Endothelial cell of umbilical vein (primary cell): ENCODE results near the gene PHF12. TPM values are rescaled to one million over a fixed set of nuclear protein-coding genes. Genes with fewer than 3 reads are reported as not detected.

Source experiments
- BruUV-seq: library from RNA; stranded (reverse); fragments of 400-500 nt; replicated peaks from 2 replicates; lab custom pipeline; 2021; lab: Mats Ljungman, UMichigan
- CTCF ChIA-PET: fragments of 300-600, 350-600 bp; sonication (Branson Sonifier 250); formaldehyde crosslinking; loops from one replicate; lab custom pipeline; 2021; ENCODE audit warnings: antibody characterized with exemption, inconsistent platforms; lab: Charles Lee
- POLR2A ChIA-PET: fragments of 300-600, 350-600 bp; sonication (Branson Sonifier 250); formaldehyde crosslinking; loops from one replicate; lab custom pipeline; 2021; ENCODE audit warnings: antibody characterized with exemption, inconsistent platforms; lab: Charles Lee
- DNase-seq: peaks from one replicate; pipeline ENCODE4 v3.0.0-alpha.2; 2011; ENCODE audit warnings: low read depth, low spot score
- FAIRE-seq: peaks from 2 replicates; lab custom pipeline; 2011; peaks lifted over from hg19 to GRCh38; lab: Jason Lieb, UNC
- H2AFZ ChIP-seq: 2 replicates; pipeline ENCODE4 v1.6.0; 2012; ENCODE audit warnings: low read depth, low read length, control low read depth, inconsistent platforms
- H3K27ac ChIP-seq: 2 replicates; pipeline ENCODE4 v1.5.1; 2011; ENCODE audit warnings: low read depth, mild to moderate bottlenecking, control low read depth, low read length, moderate library complexity; ENCODE audit not compliant: insufficient read depth
- H3K27me3 ChIP-seq, 2 experiments: 2 replicates each; pipeline versions ENCODE4 v1.6.0 to v1.6.1; 2011; ENCODE audit warnings: low read length in 2 of 2, mixed read lengths in 1 of 2; ENCODE audit not compliant: control insufficient read depth in 2 of 2, insufficient read depth in 2 of 2
- H3K36me3 ChIP-seq, 2 experiments: 2 replicates in 1 of 2; 3 replicates in 1 of 2; pipeline ENCODE4 v1.5.1; 2011; ENCODE audit warnings: low read length in 2 of 2, mild to moderate bottlenecking in 1 of 2, moderate library complexity in 1 of 2; ENCODE audit not compliant: control insufficient read depth in 2 of 2, insufficient read depth in 2 of 2; ENCODE audit errors: extremely low read depth in 1 of 2
- H3K4me1 ChIP-seq: 3 replicates; pipeline ENCODE4 v1.5.1; 2011; ENCODE audit warnings: mild to moderate bottlenecking, low read length; ENCODE audit not compliant: control insufficient read depth, insufficient read depth; ENCODE audit errors: extremely low read depth
- H3K4me2 ChIP-seq: 2 replicates; pipeline ENCODE4 v1.6.1; 2011; ENCODE audit warnings: low read length, control low read depth, mixed read lengths; ENCODE audit not compliant: insufficient read depth
- H3K4me3 ChIP-seq, 3 experiments: fragments of 200-600 bp in 1 of 3; sonication (generic), shearing (Covaris generic) in 1 of 3; replicated peaks in 1 of 3; 2 replicates each; pipeline ENCODE4 v1.5.1; 2011 to 2016; ENCODE audit warnings: control low read depth in 3 of 3, low read length in 3 of 3, mild to moderate bottlenecking in 2 of 3, inconsistent platforms in 1 of 3, low read depth in 1 of 3, moderate library complexity in 1 of 3; ENCODE audit not compliant: insufficient read depth in 1 of 3
- H3K79me2 ChIP-seq: 2 replicates; pipeline ENCODE4 v1.6.0; 2012; ENCODE audit warnings: low read length, inconsistent platforms; ENCODE audit not compliant: control insufficient read depth, insufficient read depth
- H3K9ac ChIP-seq: replicated peaks from 2 replicates; pipeline ENCODE3; 2011; ENCODE audit warnings: low read length, control low read depth; ENCODE audit not compliant: insufficient read depth; ENCODE audit errors: extremely low read depth
- H3K9me1 ChIP-seq: replicated peaks from 3 replicates; pipeline ENCODE4 v1.6.0; 2011; ENCODE audit warnings: mild to moderate bottlenecking, low read length; ENCODE audit not compliant: control insufficient read depth, insufficient read depth; ENCODE audit errors: extremely low read depth
- H3K9me3 ChIP-seq: replicated peaks from 2 replicates; pipeline ENCODE4 v1.5.1; 2012; ENCODE audit warnings: low read length, inconsistent platforms; ENCODE audit not compliant: control insufficient read depth, insufficient read depth
- H4K20me1 ChIP-seq: replicated peaks from 2 replicates; pipeline ENCODE3; 2011; ENCODE audit warnings: mild to moderate bottlenecking, low read length; ENCODE audit not compliant: control insufficient read depth, insufficient read depth; ENCODE audit errors: extremely low read depth
- CTCF ChIP-seq, 2 donors: IDR thresholded peaks; 1 replicate in 1 of 2; 2 replicates in 1 of 2; pipeline ENCODE4 v1.5.1; 2011; ENCODE audit warnings: low read length in 2 of 2, mild to moderate bottlenecking in 2 of 2, moderate library complexity in 2 of 2, control low read depth in 1 of 2, inconsistent platforms in 1 of 2, low read depth in 1 of 2; ENCODE audit not compliant: insufficient read depth in 1 of 2; ENCODE audit errors: extremely low read depth in 1 of 2
- EZH2 ChIP-seq: IDR thresholded peaks from 2 replicates; pipeline ENCODE4 v1.6.1; 2012; ENCODE audit warnings: borderline replicate concordance, low read depth, mild to moderate bottlenecking, moderate library complexity, low read length, inconsistent platforms; ENCODE audit not compliant: severe bottlenecking
- FOS ChIP-seq: IDR thresholded peaks from 2 replicates; pipeline ENCODE4 v1.6.1; 2011; ENCODE audit warnings: mild to moderate bottlenecking, low read length, moderate library complexity, borderline replicate concordance; ENCODE audit not compliant: insufficient read depth
- GATA2 ChIP-seq: IDR thresholded peaks from 2 replicates; pipeline ENCODE4 v1.7.0; 2011; ENCODE audit warnings: low read depth, mild to moderate bottlenecking, moderate library complexity, mixed read lengths, low read length; ENCODE audit not compliant: insufficient read length, insufficient read depth
- JUN ChIP-seq: IDR thresholded peaks from 2 replicates; pipeline ENCODE4 v1.6.1; 2011; ENCODE audit warnings: borderline replicate concordance, low read depth; ENCODE audit not compliant: insufficient read length, insufficient read depth
- MAX ChIP-seq: IDR thresholded peaks from 2 replicates; pipeline ENCODE4 v1.6.1; 2011; ENCODE audit not compliant: insufficient read depth, insufficient read length
- MYC ChIP-seq: IDR thresholded peaks from one replicate; pipeline ENCODE4 v1.6.1; 2011; ENCODE audit warnings: mild to moderate bottlenecking, low read depth, low read length
- POLR2A ChIP-seq: IDR thresholded peaks from 2 replicates; pipeline ENCODE4 v1.6.1; 2012; ENCODE audit warnings: low read depth, mild to moderate bottlenecking, control low read depth, low read length
- POLR2AphosphoS5 ChIP-seq: IDR thresholded peaks from 2 replicates; pipeline ENCODE4 v1.6.1; 2012; ENCODE audit warnings: low read depth, mild to moderate bottlenecking, control low read depth, low read length, moderate library complexity; ENCODE audit not compliant: insufficient read depth
- dilution Hi-C: fragments of 300-500 bp; cut with MboI; formaldehyde crosslinking; loops from one replicate; pipeline ENCODE4 v1.15.0; 2019; ENCODE audit warnings: low sequenced_read_pairs; ENCODE audit not compliant: extremely low pct_ligation_motif_present
- intact Hi-C: fragments of 100-400 bp; cut with micrococcal nuclease; formaldehyde crosslinking; loops from one replicate; pipeline ENCODE4 v1.10.0; 2022
- polyA plus RNA-seq, 4 experiments: library from polyadenylated mRNA; depleted of rRNA in 3 of 4; stranded (reverse) in 3 of 4; unstranded in 1 of 4; fragments of >200 nt; gene quantifications; 2 replicates each; pipeline versions ENCODE4 v1.2.1 to v1.2.3, GENCODE V29; 2011 to 2012; ENCODE audit warnings: missing spikeins in 1 of 4
- total RNA-seq: library from RNA; stranded (reverse); gene quantifications from 2 replicates; pipeline ENCODE4 v1.2.3, GENCODE V29; 2021

The PHF12 gene
- total and polyA plus RNA-seq, 2 donors (not counting 3 experiments of a cell fraction or from before 2014, with no cell fraction given): 26.6 to 44.2 TPM

GRCh38 chr17:28948873-28949184 lies 2.5 kb downstream of the PHF12 start:
- H3K9me1 ChIP-seq: no peaks in the 10 kb centered on the region
- ChIA-PET POLR2A (no interaction called here), CTCF (interaction anchor here (0.7 to 7.8 kb wide), 10 partner anchors 10 to 229 kb away, joined by 3 to 249 read pairs (median 9); partner anchors contain the start of genes NEK8, RPL23A and TLCD1)
- peak overlapping the region; percentile 73 for H3K4me2 ChIP-seq
- peak; percentile 15 for FAIRE-seq
- no peak for TF ChIP-seq MYC
- TF ChIP-seq EZH2: no peak
- no peak for TF ChIP-seq JUN
- no peak for TF ChIP-seq POLR2AphosphoS5
- no peaks in the 10 kb centered on the region for H3K36me3 ChIP-seq
- H3K27me3 ChIP-seq: no peaks in the 10 kb centered on the region
- no peak for DNase-seq
- H4K20me1 ChIP-seq: peaks cover 3% of the 10 kb centered on the region
- dilution Hi-C loops (no loop called here), intact Hi-C loops (loop anchor here (1.0 to 5.0 kb wide), 2 partner anchors 23 to 52 kb away; partner anchors contain the start of gene FLOT2)
- H3K27ac ChIP-seq: peak overlapping the region; percentile 82
- H3K79me2 ChIP-seq: peaks cover 53% of the 10 kb centered on the region
- H3K4me3 ChIP-seq: peak overlapping the region; percentile 74 to 95 (median 80)
- H3K9me3 ChIP-seq: no peaks in the 10 kb centered on the region
- TSS peak; percentile 20 for BruUV-seq
- peaks cover 39% of the 10 kb centered on the region for H3K4me1 ChIP-seq
- peak overlapping the region; percentile 49 for H2AFZ ChIP-seq
- H3K9ac ChIP-seq: peak overlapping the region; percentile 85

GRCh38 chr17:28948342-28948741 lies 3.0 kb downstream of the PHF12 start:
- POLR2A ChIA-PET: no interaction called here
- FAIRE-seq: no peak
- H4K20me1 ChIP-seq: peaks cover 3% of the 10 kb centered on the region

More at GRCh38 chr17:28948342-28948741, 3.0 kb downstream of the PHF12 start:
- intact Hi-C loops (loop anchor here (5.0 kb wide), 1 partner anchor 51 kb away; the partner anchor contains the start of gene FLOT2), dilution Hi-C loops (no loop called here)
- Histone ChIP-seq H3K4me3 (peak overlapping the region in 2 of 3 experiments; percentile 80 to 95), H3K9ac (peak overlapping the region; percentile 85), H3K27me3 (no peaks in the 10 kb centered on the region), H2AFZ (no peak overlapping the region), H3K79me2 (peaks cover 58% of the 10 kb centered on the region), H3K9me1 (no peaks in the 10 kb centered on the region), H3K4me2 (peak overlapping the region; percentile 73), H3K4me1 (peaks cover 39% of the 10 kb centered on the region), H3K9me3 (no peaks in the 10 kb centered on the region), H3K27ac (peak overlapping the region; percentile 82), H3K36me3 (no peaks in the 10 kb centered on the region)
- peak; percentile 16 for DNase-seq
- BruUV-seq: no TSS peak
- CTCF ChIA-PET: interaction anchor here (3.1 to 7.8 kb wide), 3 partner anchors 20 to 221 kb away, joined by 28 to 249 read pairs (median 34); partner anchors contain the start of genes NEK8 and TLCD1
- TF ChIP-seq EZH2: no peak
- no peak for TF ChIP-seq POLR2AphosphoS5
- TF ChIP-seq FOS: no peak
- TF ChIP-seq MYC: no peak
- TF ChIP-seq JUN: no peak
- TF ChIP-seq POLR2A: no peak
- no peak for TF ChIP-seq MAX
- TF ChIP-seq CTCF (IDR thresholded peaks at IDR 0.05; ENCODE audit: extremely low read depth in 1 of 2, insufficient read depth in 1 of 2, low read depth in 1 of 2, low read length in 2 of 2): no peak
- TF ChIP-seq GATA2: no peak
